ENCODE measurements around the gene GAB1. TPM values are rescaled to one million over a fixed set of nuclear protein-coding genes. Genes with fewer than 3 reads are reported as not detected.
A peak's percentile ranks its signal among the peaks of the same experiment; 100 is the strongest.

Gene GAB1
- total and polyA plus RNA-seq, 2 of the 8 experiments (the other 6 are each of a cell fraction or from before 2014, with no cell fraction given), result 6.8 to 21.3 TPM

DNA sequence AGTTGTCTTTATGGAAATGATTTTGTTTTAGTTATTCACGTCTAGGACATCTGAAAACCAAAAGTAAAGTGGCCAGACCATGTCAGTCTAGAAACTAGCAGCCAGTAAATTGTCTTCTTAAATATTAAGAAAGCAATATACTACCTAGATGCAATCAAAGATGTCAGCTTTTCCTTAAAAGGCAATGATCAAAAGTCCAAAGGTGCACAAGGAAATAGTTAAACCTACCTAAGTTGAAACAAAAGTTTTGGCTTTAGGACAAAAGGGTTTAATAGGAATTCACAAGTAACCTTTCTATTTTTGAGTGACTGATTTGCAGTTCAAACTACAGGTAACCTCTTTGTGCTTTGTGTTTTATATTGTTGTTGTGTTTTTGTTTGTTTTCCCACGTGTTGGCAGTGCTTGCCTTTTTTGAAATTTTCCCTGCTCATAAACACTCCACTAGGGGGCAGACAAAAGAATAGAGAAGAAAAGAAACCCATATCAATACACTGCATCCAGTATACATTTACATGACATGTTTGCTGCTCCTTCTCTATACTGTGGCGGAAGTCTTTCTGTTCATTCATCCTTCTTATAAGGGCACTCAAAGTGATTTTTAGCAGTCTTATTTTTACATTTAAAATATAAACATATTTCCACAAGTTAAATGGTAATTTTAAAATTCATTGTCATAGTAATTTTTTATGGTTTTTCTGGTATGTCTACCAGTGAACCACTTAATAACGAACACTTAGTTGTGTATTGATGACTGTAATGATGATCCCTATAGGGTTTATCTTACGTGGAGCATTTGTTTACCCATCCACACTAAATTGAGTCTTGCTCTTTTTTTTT lies 62.7 kb downstream of the GAB1 start:
- Histone ChIP-seq H2BK5ac (ENCODE audit: low read depth, low read length) (no peak overlapping the region), H3K4ac (replicated peaks; ENCODE audit: insufficient read length, low read depth, low read length) (no peak overlapping the region), H3K79me2 (ENCODE audit: control insufficient read depth in 1 of 2, insufficient read depth in 2 of 2, low read length in 2 of 2) (no peaks in the 10 kb centered on the region), H3K14ac (ENCODE audit: insufficient read length) (no peak overlapping the region), H2AFZ (ENCODE audit: low read length) (no peak overlapping the region), H2AK5ac (ENCODE audit: low read depth, low read length) (no peak overlapping the region), H3K9me3 (ENCODE audit: insufficient read depth in 2 of 2, low read depth in 1 of 2, low read length in 1 of 2) (no peaks in the 10 kb centered on the region), H3K4me3 (ENCODE audit: extremely low read depth in 1 of 4, insufficient read depth in 2 of 4, low read depth in 3 of 4, low read length in 4 of 4) (no peak overlapping the region), H2BK120ac (replicated peaks; ENCODE audit: low read depth, low read length) (no peak overlapping the region), H2BK12ac (ENCODE audit: low read depth, low read length) (no peak overlapping the region), H3K27me3 (replicated peaks in 1 of 4; ENCODE audit: control insufficient read depth in 3 of 4, extremely low read depth in 1 of 4, insufficient read depth in 3 of 4, low read length in 3 of 4) (peaks cover 0 to 1% (median 0%) of the 10 kb centered on the region in 4 experiments; a peak in 1 of 7 replicates), H3K23me2 (ENCODE audit: low read depth, low read length) (no peaks in the 10 kb centered on the region), H3K27ac (ENCODE audit: low read depth, low read length) (no peak overlapping the region), H4K5ac (ENCODE audit: insufficient read length, low read depth, low read length) (no peak overlapping the region), H4K8ac (ENCODE audit: extremely low read depth, insufficient read depth, low read length) (no peak overlapping the region), H3K4me1 (replicated peaks in 1 of 4; ENCODE audit: control insufficient read depth in 3 of 4, insufficient read depth in 4 of 4, low read length in 3 of 4) (peaks cover 0 to 4% (median 0%) of the 10 kb centered on the region in 4 experiments; a peak in 1 of 7 replicates), H3K36me3 (ENCODE audit: control insufficient read depth in 2 of 4, insufficient read depth in 4 of 4, low read length in 3 of 4) (no peaks in the 10 kb centered on the region), H3K23ac (ENCODE audit: insufficient read length) (no peak overlapping the region), H3K9ac (replicated peaks in 1 of 4; ENCODE audit: extremely low read depth in 1 of 4, low read depth in 3 of 4, low read length in 3 of 4) (no peak overlapping the region), H3K79me1 (ENCODE audit: low read depth, low read length) (no peaks in the 10 kb centered on the region; the same call in 1 of the 2 replicates), H3K4me2 (ENCODE audit: insufficient read depth in 1 of 2, low read depth in 2 of 2, low read length in 2 of 2) (no peak overlapping the region), H4K91ac (replicated peaks; ENCODE audit: insufficient read length, low read length) (no peak overlapping the region), H3K18ac (ENCODE audit: extremely low read depth, low read length) (no peak overlapping the region), H2BK15ac (ENCODE audit: low read length) (no peak overlapping the region), H3K56ac (replicated peaks; ENCODE audit: insufficient read length, low read depth, low read length) (no peak overlapping the region), H2BK20ac (ENCODE audit: low read length) (no peak overlapping the region), H4K20me1 (replicated peaks in 1 of 2; ENCODE audit: control insufficient read depth in 1 of 2, insufficient read depth in 2 of 2, low read length in 2 of 2) (no peaks in the 10 kb centered on the region)
- WGBS, 2 experiments (ENCODE audit: extremely low coverage in 1 of 2, insufficient coverage in 1 of 2, insufficient read length in 1 of 2, insufficient replicate concordance in 2 of 2, low coverage in 1 of 2, low lambda C conversion rate in 2 of 2, missing lambda C conversion rate in 1 of 2), result 67% methylated on average over 5 of the region's 5 CpGs; no CpG with 5 or more reads in 1 of the 2 experiments
- CTCF ChIA-PET (ENCODE audit: partially characterized antibody), result interaction anchor here (0.7 to 5.6 kb wide), 6 partner anchors 10 to 438 kb away, joined by 3 to 30 read pairs (median 10); no protein-coding TSS in a partner anchor
- FAIRE-seq (peak; percentile 70), DNase-seq (ENCODE audit: low read depth in 1 of 2, low spot score in 2 of 2) (no peak)
- POLR2A ChIA-PET (ENCODE audit: partially characterized antibody), result interaction anchor here (0.6 kb wide), 1 partner anchor 53 kb away, joined by 3 read pairs; no protein-coding TSS in a partner anchor
- TF ChIP-seq, protein P1, sequence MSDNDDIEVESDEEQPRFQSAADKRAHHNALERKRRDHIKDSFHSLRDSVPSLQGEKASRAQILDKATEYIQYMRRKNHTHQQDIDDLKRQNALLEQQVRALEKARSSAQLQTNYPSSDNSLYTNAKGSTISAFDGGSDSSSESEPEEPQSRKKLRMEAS (IDR thresholded peaks at IDR 0.05), result peak; percentile 67
- no peak for TF ChIP-seq RBBP5 (IDR thresholded peaks at IDR 0.05; ENCODE audit: borderline replicate concordance, low read depth, low read length)
- TF ChIP-seq RAD21 (IDR thresholded peaks at IDR 0.05 in 1 of 2, conservative IDR thresholded peaks at IDR 0.05 in 1 of 2; ENCODE audit: low read depth in 2 of 2, low read length in 2 of 2), result peak; percentile 11 to 48; a peak in 2 of 4 replicates
- TF ChIP-seq HDAC2 (IDR thresholded peaks at IDR 0.05; ENCODE audit: borderline replicate concordance in 1 of 2, low read depth in 2 of 2, low read length in 2 of 2), result peak in 1 of 2 experiments; percentile 85; a peak in 1 of 4 replicates
